NCI-H1092 treated with DMSO at 0.1 percent for 48 hours (cell line): ENCODE measurements around the gene MGST2.

Source experiments
- DNase-seq: peaks from one replicate; lab custom pipeline; 2025; lab: John Stamatoyannopoulos, UW

The MGST2 gene

DNA sequence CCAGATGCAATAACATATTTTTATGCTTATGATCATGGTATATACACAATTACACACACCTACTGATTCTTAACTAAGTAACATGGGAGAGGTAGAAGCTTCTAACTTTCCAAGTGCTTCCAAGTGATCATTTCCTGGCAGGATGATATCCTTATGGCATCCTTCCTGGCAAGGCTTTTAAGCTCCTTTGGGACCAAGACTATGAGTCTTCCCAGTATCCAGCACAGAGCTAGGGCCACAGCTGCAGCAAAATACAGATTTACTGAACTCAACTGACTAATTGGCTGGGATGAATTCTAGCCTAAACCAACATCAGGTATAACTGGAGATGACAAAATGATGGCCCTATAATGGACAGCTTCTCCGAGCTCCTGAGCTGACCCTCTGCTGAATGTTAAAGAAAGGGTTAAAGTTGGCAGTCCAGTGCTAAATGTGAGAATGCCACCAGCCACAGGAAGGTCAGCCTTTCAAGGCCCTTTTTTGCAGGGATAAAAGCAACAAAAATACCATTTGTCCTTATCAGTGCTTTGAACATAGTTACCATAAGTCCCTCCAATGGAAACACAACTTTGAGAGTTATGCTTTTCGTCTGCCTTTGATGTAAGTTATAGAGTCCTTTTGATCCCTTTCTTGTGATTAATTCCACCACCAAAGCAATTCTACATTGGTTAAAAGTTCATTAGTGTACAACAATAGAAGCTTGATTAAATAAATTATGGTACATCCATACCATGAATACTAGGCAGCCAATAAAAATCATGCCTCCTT lies 73.4 kb downstream of the MGST2 start:
- DNase-seq, result no peak

DNA sequence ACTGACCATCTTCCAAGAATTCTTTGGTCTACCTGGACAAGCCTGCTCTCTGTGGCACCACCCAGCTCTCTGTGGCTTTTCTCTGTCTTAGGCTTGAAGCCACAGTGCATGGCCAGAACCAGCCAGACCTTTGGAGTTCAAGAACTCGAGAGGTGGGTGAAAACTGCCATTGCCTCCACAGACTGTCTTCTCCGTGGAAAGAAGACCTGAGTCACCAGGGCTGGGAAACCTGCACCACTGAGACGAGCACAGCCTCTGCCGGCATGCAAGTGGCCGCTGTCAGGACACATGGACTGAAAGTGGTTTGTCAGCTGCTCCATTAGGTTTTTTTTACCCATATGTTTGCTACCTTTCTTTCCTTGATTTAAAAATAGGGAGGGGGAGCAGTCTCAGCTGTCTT lies 74.5 kb downstream of the MGST2 start:
- peak; percentile 64 for DNase-seq

DNA sequence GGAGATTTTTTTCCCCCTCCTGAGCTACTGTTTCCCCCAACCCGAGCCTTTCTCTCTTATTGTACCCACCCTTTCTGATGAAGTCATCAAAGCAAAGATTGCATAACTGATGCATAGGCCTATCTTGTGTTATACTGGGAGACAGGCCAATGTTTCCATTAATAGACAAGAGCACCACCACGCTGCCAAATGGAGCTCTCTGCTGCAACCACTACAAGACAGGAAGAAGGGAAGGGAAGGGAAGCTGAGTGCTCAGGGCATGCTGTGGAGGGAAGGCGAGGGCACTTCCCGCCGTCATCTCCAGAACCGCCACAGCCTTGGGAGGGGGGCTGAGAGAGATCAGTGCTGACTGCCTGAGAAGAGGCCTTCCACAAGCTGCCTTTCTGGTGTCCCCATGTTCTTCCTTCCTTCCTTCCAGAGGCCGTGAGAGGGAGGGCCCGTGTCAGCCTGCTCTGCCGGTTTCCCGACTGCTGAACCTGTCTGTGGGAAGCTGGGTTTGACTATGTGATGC lies 75.0 kb downstream of the MGST2 start:
- peak; percentile 98 for DNase-seq

DNA sequence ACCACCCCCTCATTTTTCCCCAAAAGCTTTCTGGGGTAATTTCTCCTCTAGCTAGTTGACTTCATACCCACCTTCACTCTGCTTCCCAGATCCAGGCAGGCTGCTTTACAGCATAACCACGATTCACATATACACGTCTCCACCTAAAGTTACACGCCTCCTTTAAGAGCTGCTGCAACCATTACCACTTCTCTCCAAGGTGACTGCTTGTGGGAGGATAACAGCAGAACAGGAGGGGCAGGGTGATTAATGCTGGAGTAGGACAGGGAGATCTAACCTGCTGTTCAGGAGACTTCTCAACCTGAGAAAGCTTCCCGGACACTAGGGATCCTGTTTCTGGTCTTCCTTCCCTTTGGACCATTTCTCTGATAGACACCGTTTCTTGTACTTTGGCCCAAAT lies 77.4 kb downstream of the MGST2 start:
- DNase-seq, result no peak

DNA sequence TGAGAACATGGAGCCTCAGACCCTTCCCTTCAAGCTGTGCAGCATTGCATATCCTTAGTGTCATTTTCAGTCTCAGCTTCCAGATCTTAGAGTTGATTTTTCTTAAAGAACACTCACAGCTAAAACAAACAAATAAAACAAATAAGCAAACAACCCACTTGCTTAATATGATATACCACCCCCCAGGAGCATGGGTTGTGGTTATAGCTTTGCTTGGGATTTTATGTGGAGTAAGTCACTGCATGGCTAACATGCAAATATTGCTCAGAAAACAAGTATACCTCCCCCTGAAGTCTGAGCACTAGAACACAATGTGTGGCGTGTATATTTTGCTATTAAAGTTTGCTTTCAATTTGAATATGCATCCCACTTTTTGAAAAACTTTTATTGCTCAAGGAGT lies 78.6 kb downstream of the MGST2 start:
- DNase-seq, result no peak

DNA sequence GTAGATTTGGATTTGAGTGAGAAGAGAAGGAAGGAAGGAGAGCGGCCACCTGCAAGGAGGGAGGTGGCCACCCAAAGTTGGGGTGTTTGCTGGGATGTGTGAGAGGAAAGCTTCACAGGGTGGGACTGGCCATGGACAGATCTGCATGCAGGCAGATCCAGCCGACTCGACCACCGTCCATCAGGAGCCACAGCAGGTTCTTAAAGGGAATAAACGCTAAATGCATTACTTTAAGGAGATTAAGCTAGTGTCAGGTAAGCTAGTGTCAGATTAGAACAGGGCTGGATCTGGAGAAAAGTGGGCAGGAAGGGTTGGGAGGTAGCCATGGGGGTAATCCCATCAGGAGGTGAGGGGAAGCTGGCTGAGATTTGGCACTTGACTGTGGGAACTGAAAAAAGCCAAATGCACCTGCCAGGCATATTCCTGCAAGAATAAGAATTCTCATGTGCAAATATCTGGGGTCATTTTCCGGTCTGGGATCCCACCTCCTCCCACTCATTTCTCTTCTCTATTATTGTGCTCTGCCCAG lies 79.6 kb downstream of the MGST2 start:
- DNase-seq, result no peak

DNA sequence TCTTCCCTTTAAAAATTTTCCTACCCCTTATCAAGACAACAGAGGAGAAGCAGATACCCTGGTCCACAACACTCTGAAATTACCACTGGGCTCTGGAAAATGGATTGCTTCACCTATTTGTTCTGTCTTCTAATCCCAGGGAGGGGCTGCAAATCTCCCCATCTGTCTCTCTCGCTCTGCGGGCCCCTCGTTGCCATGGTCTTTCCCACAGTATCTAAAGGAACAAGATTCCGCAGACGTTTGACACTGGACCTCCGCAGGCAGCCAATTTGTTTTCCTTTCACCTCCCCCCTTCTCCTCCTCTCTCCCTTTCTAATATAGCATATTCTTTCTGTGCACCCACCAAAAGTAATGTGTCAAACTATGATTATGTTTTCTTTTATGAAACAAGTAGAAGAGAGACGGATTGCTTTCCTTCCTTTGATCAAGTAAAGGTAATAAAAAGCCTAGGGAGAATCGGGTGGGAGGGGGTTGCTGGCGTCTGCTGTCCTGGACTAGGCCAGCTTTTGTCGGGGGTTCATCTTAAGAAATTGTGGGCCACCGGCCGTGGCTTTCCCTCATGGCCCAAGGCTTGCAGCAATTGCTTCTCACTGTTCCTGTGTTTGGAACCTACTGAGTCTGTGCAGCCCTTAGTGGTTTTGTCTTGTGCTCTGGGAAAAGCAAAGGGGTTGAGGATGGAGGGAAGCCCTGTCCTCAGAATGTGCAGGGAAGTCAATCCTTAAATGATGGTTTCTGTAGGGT lies 81.0 kb downstream of the MGST2 start:
- no peak for DNase-seq

DNA sequence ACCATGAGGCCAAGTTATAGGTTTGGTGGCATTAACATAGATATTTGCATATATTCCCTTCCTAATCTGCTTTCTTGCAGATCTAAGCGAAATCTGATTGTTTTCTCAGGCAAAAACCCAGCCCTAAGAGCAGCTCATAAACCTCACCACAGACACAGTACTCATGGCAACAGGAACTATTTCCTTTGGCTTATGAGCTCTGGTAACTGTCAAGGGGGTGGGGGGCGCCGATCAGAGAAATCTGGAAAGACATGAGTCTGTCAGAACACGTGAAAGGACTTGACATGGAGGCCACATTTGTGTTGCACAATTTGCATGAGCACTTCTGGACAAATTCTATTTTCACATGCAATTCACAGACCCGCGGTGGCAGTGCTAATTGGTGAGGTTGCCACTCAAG lies 83.7 kb downstream of the MGST2 start:
- DNase-seq, result no peak

- DNase-seq, result no peak
Measured at GRCh38 chr4:139749835-139750498, 84.3 kb downstream of the MGST2 start.

DNA sequence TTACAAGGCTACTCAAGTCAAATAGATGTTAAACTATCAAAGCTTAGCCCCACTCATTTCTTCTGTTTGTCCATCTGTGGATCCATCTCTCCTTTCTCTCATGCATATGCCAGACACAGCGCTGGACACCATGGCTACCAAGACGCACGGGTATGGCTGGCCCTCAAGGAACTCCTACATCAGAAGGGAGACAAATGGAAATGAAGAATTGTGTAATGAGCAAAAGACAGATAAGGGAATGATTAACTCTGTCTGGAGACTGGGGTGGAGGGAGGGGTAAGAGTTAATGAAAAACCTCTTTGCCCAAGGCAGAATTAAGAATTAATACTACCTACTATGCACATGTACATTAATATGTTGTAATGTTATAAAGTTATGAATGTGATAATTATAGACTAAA lies 88.1 kb downstream of the MGST2 start:
- no peak for DNase-seq
